ENCODE results near the gene MAGEF1. TPM values are rescaled to one million over a fixed set of nuclear protein-coding genes. Genes with fewer than 3 reads are reported as not detected.

The MAGEF1 gene
- total RNA-seq, 3 donors from 2014 or later (not counting 1 experiment from before 2014, with no cell fraction given) = 8.1 to 12.6 (median 11.4) TPM

- H3K27ac ChIP-seq (ENCODE audit: low read length) = no peak overlapping the region
- H3K27me3 ChIP-seq (ENCODE audit: control insufficient read depth, insufficient read depth, low read length) = no peaks in the 10 kb centered on the region
- no peaks in the 10 kb centered on the region for H3K9me3 ChIP-seq (ENCODE audit: control insufficient read depth, insufficient read depth, low read length)
- WGBS (ENCODE audit: insufficient coverage) = 81% methylated on average over 3 of the region's 4 CpGs
- no peaks in the 10 kb centered on the region for H3K36me3 ChIP-seq (ENCODE audit: control insufficient read depth, insufficient read depth, low read length)
- peaks cover 23% of the 10 kb centered on the region for H3K4me1 ChIP-seq (ENCODE audit: control insufficient read depth, insufficient read depth, low read length)
- Mint-ChIP-seq H3K4me1 (peaks cover 4 to 9% of the 10 kb centered on the region in 2 donors), H3K27me3 (ENCODE audit: low read depth in 2 of 2) (peaks cover 7 to 9% of the 10 kb centered on the region in 2 donors), H3K27ac (no peak overlapping the region), H3K9me3 (no peaks in the 10 kb centered on the region), H3K4me3 (no peak overlapping the region), H3K36me3 (no peaks in the 10 kb centered on the region)
- intact Hi-C loops (cut with micrococcal nuclease) = no loop called here
- TF ChIP-seq CTCF (IDR thresholded peaks at IDR 0.05) = no peak
- no peak overlapping the region for H3K4me3 ChIP-seq (ENCODE audit: low read length)
- DNase-seq (no peak), ATAC-seq (no peak)
Measured at GRCh38 chr3:184685646-184686045, 26.2 kb downstream of the MAGEF1 start.

GRCh38 chr3:184685055-184685454, 26.8 kb downstream of the MAGEF1 start:
- Histone ChIP-seq H3K27ac (ENCODE audit: low read length) (no peak overlapping the region), H3K9me3 (ENCODE audit: control insufficient read depth, insufficient read depth, low read length) (no peaks in the 10 kb centered on the region), H3K4me3 (ENCODE audit: low read length) (no peak overlapping the region), H3K4me1 (ENCODE audit: control insufficient read depth, insufficient read depth, low read length) (peaks cover 18% of the 10 kb centered on the region), H3K36me3 (ENCODE audit: control insufficient read depth, insufficient read depth, low read length) (no peaks in the 10 kb centered on the region), H3K27me3 (ENCODE audit: control insufficient read depth, insufficient read depth, low read length) (no peaks in the 10 kb centered on the region)
- Mint-ChIP-seq H3K4me1 (peaks cover 4 to 9% of the 10 kb centered on the region in 2 donors), H3K27ac (no peak overlapping the region), H3K4me3 (no peak overlapping the region), H3K36me3 (no peaks in the 10 kb centered on the region), H3K27me3 (ENCODE audit: low read depth in 2 of 2) (peaks cover 5 to 7% of the 10 kb centered on the region in 2 donors), H3K9me3 (no peaks in the 10 kb centered on the region)
- 66% methylated on average over 4 of the region's 4 CpGs for WGBS (ENCODE audit: insufficient coverage)
- no peak for ATAC-seq
- TF ChIP-seq CTCF (IDR thresholded peaks at IDR 0.05) = no peak
- no peak for DNase-seq
- intact Hi-C loops (cut with micrococcal nuclease) = no loop called here

DNA sequence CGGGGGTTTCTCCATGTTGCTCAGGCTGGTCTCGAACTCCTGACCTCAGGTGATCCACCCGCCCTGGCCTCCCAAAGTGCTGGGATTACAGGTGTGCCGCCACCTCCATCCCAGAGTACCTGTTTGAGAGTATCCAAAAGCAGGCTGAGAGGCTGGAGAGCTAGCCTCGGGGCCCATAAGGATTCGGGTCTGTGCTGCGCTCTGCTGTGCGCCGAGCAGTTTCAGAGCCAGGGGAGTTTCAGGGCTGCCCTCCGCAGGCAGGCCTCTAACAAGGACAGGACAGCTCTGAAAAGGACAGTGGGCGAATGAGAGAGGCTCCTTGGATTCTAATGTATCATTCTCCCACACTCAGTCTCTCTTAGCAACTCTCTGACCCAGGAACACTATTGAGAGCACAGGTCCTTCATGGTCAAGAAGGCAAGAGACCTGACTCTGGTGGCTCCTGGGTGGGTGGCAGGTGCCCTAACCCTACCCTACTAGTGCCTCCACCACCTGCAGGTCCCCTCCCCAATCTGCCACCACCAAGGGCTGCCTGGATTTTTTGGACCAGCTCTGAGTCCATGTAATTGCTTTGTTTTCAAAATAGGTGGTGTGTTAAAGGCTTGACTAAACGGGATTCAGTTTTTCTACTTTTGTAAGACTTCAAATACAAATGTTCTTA, 27.8 kb downstream of the MAGEF1 start:
- Histone ChIP-seq H3K9me3 (ENCODE audit: control insufficient read depth, insufficient read depth, low read length) (no peaks in the 10 kb centered on the region), H3K27ac (ENCODE audit: low read length) (no peak overlapping the region), H3K4me3 (ENCODE audit: low read length) (no peak overlapping the region), H3K36me3 (ENCODE audit: control insufficient read depth, insufficient read depth, low read length) (no peaks in the 10 kb centered on the region), H3K27me3 (ENCODE audit: control insufficient read depth, insufficient read depth, low read length) (no peaks in the 10 kb centered on the region), H3K4me1 (ENCODE audit: control insufficient read depth, insufficient read depth, low read length) (peaks cover 20% of the 10 kb centered on the region)
- Mint-ChIP-seq H3K9me3 (no peaks in the 10 kb centered on the region), H3K27ac (no peak overlapping the region), H3K4me1 (peaks cover 4 to 9% of the 10 kb centered on the region in 2 donors), H3K27me3 (ENCODE audit: low read depth in 2 of 2) (peaks cover 5 to 7% of the 10 kb centered on the region in 2 donors), H3K4me3 (no peak overlapping the region), H3K36me3 (no peaks in the 10 kb centered on the region)
- TF ChIP-seq CTCF (IDR thresholded peaks at IDR 0.05) = no peak
- intact Hi-C loops (cut with micrococcal nuclease) = no loop called here
- 92% methylated on average over 12 of the region's 12 CpGs for WGBS (ENCODE audit: insufficient coverage)
- no peak for ATAC-seq
- no peak for DNase-seq

- H3K9me3 ChIP-seq (ENCODE audit: control insufficient read depth, insufficient read depth, low read length) = no peaks in the 10 kb centered on the region
- ATAC-seq (no peak), DNase-seq (no peak)
- 76% methylated on average over 5 of the region's 5 CpGs for WGBS (ENCODE audit: insufficient coverage)
- peaks cover 5 to 7% of the 10 kb centered on the region in 2 donors for H3K27me3 Mint-ChIP-seq (ENCODE audit: low read depth in 2 of 2)
- no peak overlapping the region for H3K4me3 Mint-ChIP-seq
- H3K4me1 Mint-ChIP-seq = peaks cover 4 to 9% of the 10 kb centered on the region in 2 donors
- no peaks in the 10 kb centered on the region for H3K36me3 Mint-ChIP-seq
- TF ChIP-seq CTCF (IDR thresholded peaks at IDR 0.05) = no peak
- H3K36me3 ChIP-seq (ENCODE audit: control insufficient read depth, insufficient read depth, low read length) = no peaks in the 10 kb centered on the region
- peaks cover 25% of the 10 kb centered on the region for H3K4me1 ChIP-seq (ENCODE audit: control insufficient read depth, insufficient read depth, low read length)
- no peaks in the 10 kb centered on the region for H3K27me3 ChIP-seq (ENCODE audit: control insufficient read depth, insufficient read depth, low read length)
- H3K27ac ChIP-seq (ENCODE audit: low read length) = no peak overlapping the region
- H3K9me3 Mint-ChIP-seq = no peaks in the 10 kb centered on the region
- H3K4me3 ChIP-seq (ENCODE audit: low read length) = no peak overlapping the region
- H3K27ac Mint-ChIP-seq = no peak overlapping the region
- intact Hi-C loops (cut with micrococcal nuclease) = no loop called here
Measured at GRCh38 chr3:184683234-184683633, 28.6 kb downstream of the MAGEF1 start.
